Testis (tissue), 3 donors: ENCODE measurements around the gene HMMR. TPM values are rescaled to one million over a fixed set of nuclear protein-coding genes. Genes with fewer than 3 reads are reported as not detected.

Source experiments
- DNase-seq: peaks from one replicate; pipeline ENCODE4 v3.0.0-alpha.2; 2019
- H3K27ac ChIP-seq, 2 donors: fragments of 200-600 bp; sonication (generic); one replicate each; pipeline ENCODE4 v1.5.1; 2019
- H3K27me3 ChIP-seq: fragments of 200-600 bp; sonication (generic); one replicate; pipeline ENCODE4 v1.5.1; 2019
- H3K36me3 ChIP-seq: fragments of 200-600 bp; sonication (generic); one replicate; pipeline ENCODE4 v1.5.1; 2017; ENCODE audit warnings: low read depth; ENCODE audit errors: missing control alignments
- H3K4me1 ChIP-seq: fragments of 200-600 bp; sonication (generic); one replicate; pipeline ENCODE4 v1.5.1; 2019
- H3K4me3 ChIP-seq, 2 donors: fragments of 200-600 bp; sonication (generic); one replicate each; pipeline ENCODE4 v1.5.1; 2017 to 2019
- H3K9me3 ChIP-seq: fragments of 200-600 bp; sonication (generic); one replicate; pipeline ENCODE4 v1.5.1; 2017
- POLR2A ChIP-seq: fragments of 450-650 bp; IDR thresholded peaks from one replicate; pipeline ENCODE4 v1.6.1; 2017; ENCODE audit warnings: antibody characterized with exemption, mild to moderate bottlenecking, moderate library complexity
- WGBS, 2 donors: methylation state at CpG; one replicate each; pipeline ENCODE4 v1.1.5; 2018; 5-methylcytosine and 5-hydroxymethylcytosine counted together
- intact Hi-C: fragments of 100-400 bp; cut with DNase I; formaldehyde crosslinking; loops from one replicate; pipeline ENCODE4 v1.15.1; 2023; ENCODE audit warnings: low total_unique reads
- polyA plus RNA-seq: library from polyadenylated mRNA; stranded (reverse); fragments of 350-450 nt; fragmentation: Illumina TruSeq; extraction: RNeasy Lipid Tissue Mini Kit (QIAGEN cat#74804); gene quantifications from one replicate; pipeline ENCODE4 v1.2.3, GENCODE V29; 2014; ENCODE audit warnings: low read depth, low replicate concordance; ENCODE audit not compliant: insufficient read depth
- small RNA-seq, 2 donors: library from RNA; depleted of rRNA; stranded (forward); fragments of <200 nt; gene quantifications; one replicate each; pipeline ENCODE3, GENCODE V24; 2016
- total RNA-seq, 2 donors: library from RNA; depleted of rRNA; stranded (reverse); fragments of >200 nt; gene quantifications; one replicate each; pipeline ENCODE4 v1.2.3, GENCODE V29; 2016
- TF ChIP-seq, protein P1 (sequence below), 3 experiments: fragments of 450-650 bp in 2 of 3; fragments of 200-600 bp in 1 of 3; sonication (generic) in 1 of 3; IDR thresholded peaks; one replicate each; pipeline ENCODE4 v1.5.1; 2016 to 2019; ENCODE audit warnings: antibody characterized with exemption in 3 of 3, mild to moderate bottlenecking in 2 of 3, moderate library complexity in 1 of 3

Gene HMMR
- total and polyA plus RNA-seq, 3 donors from 2014 or later = 11.5 to 20.9 (median 14.5) TPM

- H3K9me3 ChIP-seq = no peaks in the 10 kb centered on the region
- H3K27me3 ChIP-seq = no peaks in the 10 kb centered on the region
- no peak for DNase-seq
- H3K27ac ChIP-seq = no peak overlapping the region
- H3K36me3 ChIP-seq = no peaks in the 10 kb centered on the region
- no peak overlapping the region for H3K4me3 ChIP-seq
- TF ChIP-seq POLR2A = no peak
- TF ChIP-seq, protein P1, sequence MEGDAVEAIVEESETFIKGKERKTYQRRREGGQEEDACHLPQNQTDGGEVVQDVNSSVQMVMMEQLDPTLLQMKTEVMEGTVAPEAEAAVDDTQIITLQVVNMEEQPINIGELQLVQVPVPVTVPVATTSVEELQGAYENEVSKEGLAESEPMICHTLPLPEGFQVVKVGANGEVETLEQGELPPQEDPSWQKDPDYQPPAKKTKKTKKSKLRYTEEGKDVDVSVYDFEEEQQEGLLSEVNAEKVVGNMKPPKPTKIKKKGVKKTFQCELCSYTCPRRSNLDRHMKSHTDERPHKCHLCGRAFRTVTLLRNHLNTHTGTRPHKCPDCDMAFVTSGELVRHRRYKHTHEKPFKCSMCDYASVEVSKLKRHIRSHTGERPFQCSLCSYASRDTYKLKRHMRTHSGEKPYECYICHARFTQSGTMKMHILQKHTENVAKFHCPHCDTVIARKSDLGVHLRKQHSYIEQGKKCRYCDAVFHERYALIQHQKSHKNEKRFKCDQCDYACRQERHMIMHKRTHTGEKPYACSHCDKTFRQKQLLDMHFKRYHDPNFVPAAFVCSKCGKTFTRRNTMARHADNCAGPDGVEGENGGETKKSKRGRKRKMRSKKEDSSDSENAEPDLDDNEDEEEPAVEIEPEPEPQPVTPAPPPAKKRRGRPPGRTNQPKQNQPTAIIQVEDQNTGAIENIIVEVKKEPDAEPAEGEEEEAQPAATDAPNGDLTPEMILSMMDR (IDR thresholded peaks at IDR 0.05) = no peak
- H3K4me1 ChIP-seq = peaks cover 6% of the 10 kb centered on the region
- WGBS, 2 donors = 83 to 90% methylated on average over 1 of the region's 1 CpG
- intact Hi-C loops = no loop called here
Observed at GRCh38 chr5:163540696-163541095, 80.3 kb downstream of the HMMR start.

Small RNAs within 50 kb of the gene (small RNA-seq; reads per million reads assigned to genes)
- gene AC008723.1 = 0 reads per million in 2 donors

Other genes starting within 250 kb of the HMMR start
- gene CCNG1, start 23.0 kb upstream of the HMMR start, total RNA-seq = 10 to 100 TPM; 60.5 to 72.2 TPM
- gene CCNG1, start 23.0 kb upstream of the HMMR start, polyA plus RNA-seq = 34.5 TPM
- gene NUDCD2, start 530 bp upstream of the HMMR start, total RNA-seq = 10 to 100 TPM; 11.4 to 12.9 TPM
- gene NUDCD2, start 530 bp upstream of the HMMR start, polyA plus RNA-seq = 25.7 TPM
- 10 to 100 TPM; 43.8 to 54.8 TPM for gene MAT2B, start 45.0 kb downstream of the HMMR start, total RNA-seq
- 54.8 TPM for gene MAT2B, start 45.0 kb downstream of the HMMR start, polyA plus RNA-seq